ENCODE results near the gene B9D1.

Gene B9D1

GRCh38 chr17:19335951-19336631 is 26.4 kb downstream of the B9D1 start:
- no peak for DNase-seq

DNA sequence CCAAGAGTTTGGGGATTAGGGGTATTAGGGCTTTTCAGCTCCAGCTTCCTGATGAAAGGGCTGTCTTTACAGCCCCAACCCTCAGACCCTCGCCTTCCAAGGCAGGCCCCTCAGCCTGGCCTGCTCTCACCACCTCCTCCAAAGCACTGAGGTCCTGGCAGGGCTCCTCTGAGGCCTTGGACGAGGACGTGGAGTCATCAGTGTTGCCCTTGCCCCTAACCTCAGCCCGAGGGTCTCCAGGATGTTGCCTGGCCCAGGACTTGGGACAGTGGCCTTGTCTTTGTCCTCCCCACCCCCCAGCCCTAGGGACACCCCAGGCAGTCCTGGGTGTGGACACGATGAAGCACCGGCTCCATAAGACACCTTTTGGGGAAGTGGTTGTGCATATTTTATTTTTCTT is 28.2 kb downstream of the B9D1 start:
- no peak for DNase-seq

DNA sequence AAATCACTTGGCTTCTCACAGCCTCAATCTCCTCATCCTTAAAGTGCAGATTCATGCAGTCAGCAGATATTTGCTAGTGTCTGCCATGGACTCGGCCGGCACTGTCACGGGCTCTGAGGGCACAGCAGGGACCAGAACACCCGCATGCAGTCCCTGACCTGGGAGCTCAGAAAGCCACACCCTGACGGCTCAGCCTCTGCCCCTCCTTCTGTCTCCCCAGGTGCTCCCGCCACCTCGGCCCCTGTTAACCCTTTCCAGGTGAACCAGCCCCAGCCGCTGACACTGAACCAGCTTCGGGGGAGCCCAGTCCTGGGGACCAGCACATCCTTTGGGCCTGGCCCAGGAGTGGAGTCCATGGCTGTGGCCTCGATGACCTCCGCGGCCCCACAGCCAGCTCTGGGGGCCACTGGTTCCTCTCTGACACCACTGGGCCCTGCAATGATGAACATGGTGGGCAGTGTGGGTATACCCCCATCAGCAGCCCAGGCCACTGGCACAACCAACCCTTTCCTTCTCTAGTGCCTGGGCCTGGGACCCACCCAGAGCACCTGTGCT is 28.7 kb downstream of the B9D1 start:
- no peak for DNase-seq

DNA sequence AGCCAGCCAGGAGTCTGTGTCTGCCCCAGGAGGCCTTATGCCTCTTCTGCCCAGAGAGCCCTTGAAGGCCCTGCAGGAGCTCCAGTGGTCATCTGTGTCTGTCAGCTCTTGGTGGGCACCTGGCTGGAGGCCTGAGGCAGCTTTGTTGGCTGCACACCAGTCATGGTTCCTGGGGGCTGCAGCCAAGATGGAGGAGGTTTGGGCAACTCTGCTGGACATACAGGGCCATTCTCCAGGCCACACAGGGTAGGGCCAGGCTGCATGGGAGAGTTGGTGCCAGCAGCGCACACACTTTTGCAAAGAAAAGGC is 29.4 kb downstream of the B9D1 start:
- DNase-seq = no peak

- no peak for DNase-seq
Observed at GRCh38 chr17:19332371-19333131, 30.0 kb downstream of the B9D1 start.

DNA sequence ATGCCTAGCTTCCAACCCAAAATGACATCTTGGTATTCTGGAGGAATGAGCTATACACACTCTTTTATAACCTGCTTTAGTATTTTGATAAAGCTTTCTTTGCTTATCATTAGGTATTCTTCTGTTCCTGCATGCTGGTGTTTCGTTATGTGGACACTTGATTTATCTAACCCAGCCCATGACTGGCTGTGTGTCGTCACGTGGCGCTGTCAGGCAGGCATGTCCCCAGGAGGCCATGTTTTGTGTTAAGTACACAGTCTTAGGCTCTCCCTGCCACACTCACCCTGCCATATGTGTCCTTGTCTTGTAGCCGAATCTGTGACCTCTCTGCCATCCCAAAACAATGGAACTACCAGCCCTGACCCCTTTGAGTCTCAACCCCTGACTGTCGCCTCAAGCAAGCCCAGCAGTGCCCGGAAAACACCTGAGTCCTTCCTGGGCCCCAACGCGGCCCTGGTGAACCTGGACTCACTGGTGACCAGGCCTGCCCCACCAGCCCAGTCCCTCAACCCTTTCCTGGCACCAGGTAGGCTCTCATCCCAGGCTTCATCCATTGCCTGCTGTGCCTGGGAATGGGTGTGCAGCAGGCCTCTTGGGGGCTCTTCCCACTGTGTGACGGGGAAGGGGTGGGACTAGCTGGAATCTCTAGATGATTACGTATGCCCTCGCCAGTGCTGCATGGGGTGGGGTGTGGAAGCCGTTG is 30.8 kb downstream of the B9D1 start:
- no peak for DNase-seq

DNA sequence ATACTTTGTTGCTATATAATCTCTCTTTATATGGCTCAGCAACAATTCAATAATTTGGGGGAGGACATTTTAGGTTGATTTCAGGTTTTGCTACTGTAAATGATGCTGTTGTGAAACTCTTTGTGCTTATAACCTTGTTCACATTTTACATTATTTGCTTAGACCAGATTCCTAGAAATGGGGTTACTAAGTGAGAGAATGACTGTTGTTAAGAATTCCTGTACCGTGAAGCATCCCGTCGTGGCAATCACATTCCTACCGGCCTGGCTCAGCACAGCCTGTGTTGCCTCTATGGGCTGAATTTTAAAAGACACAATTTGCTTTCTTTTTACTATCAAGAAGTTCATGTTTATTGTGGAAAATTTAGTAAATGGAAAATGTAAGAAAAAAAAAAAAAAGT is 31.4 kb downstream of the B9D1 start:
- peak; percentile 88 for DNase-seq

GRCh38 chr17:19330271-19330670 is 32.3 kb downstream of the B9D1 start:
- no peak for DNase-seq

GRCh38 chr17:19329839-19330238 is 32.7 kb downstream of the B9D1 start:
- no peak for DNase-seq

DNA sequence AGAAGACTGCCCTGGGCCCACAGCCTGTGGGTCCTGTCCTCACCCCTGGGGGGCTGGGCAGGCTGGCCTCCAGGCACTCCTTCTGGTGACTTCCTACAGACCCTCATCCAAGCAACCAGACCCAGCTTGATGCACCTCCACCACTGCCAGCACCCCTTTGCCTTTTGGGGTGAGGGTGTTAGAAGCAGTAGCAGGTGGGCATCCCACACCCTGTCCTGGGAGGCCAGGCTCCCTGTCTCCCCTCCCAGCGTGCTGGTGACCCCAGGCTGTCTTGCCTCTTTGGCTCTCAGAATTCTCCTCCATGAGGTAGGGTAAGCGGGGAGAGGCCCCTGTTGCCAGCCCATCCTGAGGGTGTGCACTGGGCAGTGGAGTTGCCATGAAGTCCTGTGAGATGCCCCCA is 33.4 kb downstream of the B9D1 start:
- DNase-seq = no peak

DNA sequence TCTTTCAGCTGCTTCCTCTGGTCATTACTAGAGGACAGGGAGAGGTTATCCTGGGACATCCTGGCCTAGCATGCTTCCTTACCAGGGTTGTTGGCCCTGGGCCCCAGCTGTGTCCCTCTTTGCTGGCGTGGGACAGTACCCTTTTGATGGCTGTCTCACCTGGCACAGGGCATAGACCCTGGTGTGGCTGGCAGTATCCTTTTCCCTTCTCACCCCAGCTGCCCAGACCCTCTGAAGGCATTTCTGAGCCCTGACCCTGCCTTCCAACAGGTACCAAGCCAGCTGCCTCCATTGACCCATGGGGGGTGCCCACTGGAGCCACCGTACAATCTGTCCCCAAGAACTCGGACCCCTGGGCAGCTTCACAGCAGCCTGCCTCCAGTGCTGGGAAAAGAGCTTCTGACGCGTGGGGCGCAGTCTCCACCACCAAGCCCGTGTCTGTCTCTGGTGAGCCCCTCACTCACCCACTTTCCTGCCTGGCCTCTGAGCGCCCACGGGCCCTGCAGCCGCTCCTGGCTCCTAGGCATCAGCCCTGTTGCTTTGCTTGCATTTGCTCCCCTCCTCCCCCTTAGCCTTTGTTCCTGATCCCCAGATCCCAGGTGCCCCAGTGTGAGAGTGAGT is 34.0 kb downstream of the B9D1 start:
- DNase-seq = no peak

GRCh38 chr17:19327031-19327783 is 35.3 kb downstream of the B9D1 start:
- peak; percentile 88 for DNase-seq

DNA sequence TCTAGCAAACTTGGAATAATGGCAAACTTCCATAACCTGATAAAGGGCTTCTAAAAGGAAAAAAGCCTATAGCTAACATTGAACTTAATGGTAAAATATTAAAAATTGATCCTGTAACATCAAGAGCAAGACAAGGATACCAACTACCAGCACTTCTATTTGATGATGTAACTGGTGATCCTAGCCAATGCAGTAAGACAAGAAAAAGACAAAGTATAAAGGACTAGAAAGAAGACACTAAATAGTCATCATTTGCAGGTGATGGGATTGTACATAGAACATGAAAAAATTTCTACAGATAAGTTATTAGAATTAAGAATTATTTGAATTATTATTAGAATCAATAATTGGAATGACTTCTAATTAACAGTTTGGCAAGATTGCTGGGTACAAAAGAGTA is 37.0 kb downstream of the B9D1 start:
- DNase-seq = no peak

DNA sequence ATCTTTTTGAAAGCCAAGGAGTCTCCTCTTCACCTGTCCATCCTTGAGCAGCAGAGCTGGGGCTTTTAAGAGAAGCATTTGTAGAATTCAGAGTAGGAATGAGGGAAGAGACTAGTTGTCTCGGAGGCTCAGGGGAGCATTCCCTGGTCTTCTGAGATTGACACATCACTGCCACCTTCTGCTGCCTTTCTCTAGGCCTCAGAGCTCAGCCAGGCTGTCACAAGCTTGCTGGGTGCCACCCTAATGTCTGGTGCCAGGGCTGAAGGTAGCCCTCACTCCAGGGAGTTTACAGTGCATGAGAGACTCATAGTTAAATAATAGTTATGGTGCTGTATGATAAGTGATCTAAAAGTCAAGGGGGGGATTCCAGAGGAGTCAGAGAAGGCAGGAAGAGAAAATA is 39.7 kb downstream of the B9D1 start:
- DNase-seq = no peak

DNA sequence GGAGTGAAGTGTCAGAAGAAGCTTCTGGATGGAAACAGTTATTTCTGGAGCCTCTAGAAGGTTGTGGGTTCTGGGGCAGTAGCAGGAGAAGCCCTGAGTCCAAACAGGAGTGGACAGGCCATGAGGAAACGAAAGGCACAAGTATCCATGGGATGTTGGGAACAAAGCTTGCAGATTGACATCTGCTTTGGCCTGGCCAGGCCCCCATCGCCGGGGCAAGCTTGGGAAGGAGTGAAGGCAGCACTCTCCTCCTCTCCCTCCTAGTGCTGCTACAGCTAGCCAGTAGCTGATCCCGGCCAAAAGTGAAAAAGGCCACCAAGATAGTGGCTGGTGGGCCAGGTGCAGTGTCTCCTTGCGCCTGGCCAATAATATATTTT is 40.4 kb downstream of the B9D1 start:
- DNase-seq = no peak

DNA sequence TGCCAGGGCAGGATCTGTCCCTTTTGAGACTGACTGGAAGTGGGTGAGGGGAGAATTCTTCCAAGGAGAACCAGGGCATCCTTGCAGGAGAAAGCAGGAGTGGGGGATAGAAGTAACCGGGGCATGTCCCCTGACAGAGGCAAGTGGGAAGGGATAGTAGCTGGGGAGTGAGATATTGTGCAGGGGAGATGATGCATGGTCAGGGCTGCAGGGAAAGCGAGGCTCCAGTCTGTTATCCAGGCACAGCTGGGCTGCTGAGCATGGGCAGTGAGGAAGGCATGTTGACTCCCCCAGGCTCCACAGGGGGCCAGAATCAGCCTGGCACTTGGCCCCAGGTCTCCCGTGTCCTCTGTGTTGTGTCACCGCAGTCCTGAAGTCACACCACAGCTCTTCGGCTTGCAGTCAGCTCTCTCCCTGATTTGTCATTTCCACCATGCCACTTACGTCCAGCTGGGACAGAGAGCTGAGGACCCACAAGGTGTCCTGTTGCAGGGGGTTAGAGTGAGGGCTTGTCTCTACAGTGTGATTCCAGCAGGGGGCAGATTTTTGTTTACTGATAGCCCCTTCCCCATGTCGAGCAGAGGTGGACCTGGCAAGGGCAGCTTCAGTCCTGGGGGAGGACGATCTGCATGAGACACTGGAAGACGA is 40.9 kb downstream of the B9D1 start:
- no peak for DNase-seq

DNA sequence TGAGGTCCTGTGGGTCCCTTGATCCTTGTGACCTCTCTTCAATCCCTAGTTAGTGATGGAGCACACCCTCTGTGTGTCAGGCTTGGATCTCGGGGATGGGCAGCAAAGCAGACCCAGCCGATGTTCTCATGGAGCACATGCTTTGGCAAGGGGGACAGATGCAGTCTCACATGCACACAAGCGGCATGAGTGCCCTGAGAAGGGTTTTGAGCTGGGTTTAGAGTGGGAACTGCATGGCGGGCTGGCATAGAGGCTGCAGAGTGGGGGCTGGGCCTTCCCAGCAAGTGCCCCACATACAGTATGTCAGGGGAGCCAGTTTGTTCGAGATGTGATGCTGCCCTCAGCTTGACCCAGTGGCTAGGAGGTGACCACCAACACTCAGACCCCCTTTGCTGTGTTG is 41.6 kb downstream of the B9D1 start:
- no peak for DNase-seq

- DNase-seq = no peak
Observed at GRCh38 chr17:19319771-19320505, 42.6 kb downstream of the B9D1 start.

DNA sequence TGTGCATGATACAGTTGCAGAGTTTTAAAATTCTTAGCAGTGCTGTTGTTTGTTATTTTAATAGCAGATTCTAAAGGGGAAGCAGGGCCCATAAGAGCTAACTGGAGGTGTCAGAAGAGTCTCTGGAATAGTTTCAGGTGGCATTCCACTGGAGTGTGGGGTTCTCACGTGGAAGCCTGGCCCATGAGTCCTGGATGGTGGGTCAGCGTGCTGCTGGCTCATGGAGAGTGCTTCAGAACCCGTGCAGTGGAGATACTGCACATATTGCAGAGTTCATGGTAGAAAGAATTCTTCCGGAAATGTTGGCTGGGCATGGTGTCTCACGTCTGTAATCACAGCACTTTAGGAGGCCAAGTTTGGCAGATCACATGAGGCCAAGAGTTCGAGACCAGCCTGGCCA is 43.9 kb downstream of the B9D1 start:
- DNase-seq = no peak

GRCh38 chr17:19317359-19318095 is 45.0 kb downstream of the B9D1 start:
- DNase-seq = peak; percentile 80

All from fibroblast of skin of right biceps (primary cell).